RWPE2 (cell line): ENCODE results near the gene GNG8.

Source experiments
- ATAC-seq: fragments of 200-7000 bp; cut with Tn5 transposase; 3 replicates; pipeline ENCODE4 v1.9.1; 2021; ENCODE audit warnings: low read depth
- DNase-seq: peaks from one replicate; pipeline ENCODE4 v3.0.0-alpha.2; 2020; ENCODE audit warnings: low spot score
- H3K27ac ChIP-seq: fragments of 450-650 bp; 2 replicates; pipeline ENCODE4 v1.5.1; 2017; ENCODE audit warnings: mild to moderate bottlenecking; ENCODE audit not compliant: poor library complexity, severe bottlenecking
- H3K27me3 ChIP-seq: fragments of 250-450 bp; sonication (Bioruptor Pico); 2 replicates; pipeline ENCODE4 v1.5.1; 2021; ENCODE audit warnings: mild to moderate bottlenecking, moderate library complexity; ENCODE audit not compliant: insufficient read depth, poor library complexity, severe bottlenecking
- H3K36me3 ChIP-seq: fragments of 250-450 bp; sonication (Bioruptor Pico); 2 replicates; pipeline ENCODE4 v1.5.1; 2020; ENCODE audit warnings: low read depth, mild to moderate bottlenecking, moderate library complexity
- H3K4me1 ChIP-seq: fragments of 250-450 bp; sonication (Bioruptor Pico); 2 replicates; pipeline ENCODE4 v1.5.1; 2021; ENCODE audit warnings: mild to moderate bottlenecking, moderate library complexity; ENCODE audit not compliant: insufficient read depth, poor library complexity, severe bottlenecking
- H3K4me3 ChIP-seq: fragments of 250-450 bp; sonication (Bioruptor Pico); 2 replicates; pipeline ENCODE4 v1.5.1; 2021; ENCODE audit warnings: mild to moderate bottlenecking, moderate library complexity; ENCODE audit not compliant: severe bottlenecking
- H3K9me3 ChIP-seq: fragments of 250-450 bp; sonication (Bioruptor Pico); 2 replicates; pipeline ENCODE4 v1.5.1; 2021; ENCODE audit warnings: mild to moderate bottlenecking, moderate library complexity; ENCODE audit not compliant: severe bottlenecking
- CTCF ChIP-seq: fragments of 450-650 bp; IDR thresholded peaks from one replicate; pipeline ENCODE4 v1.5.1; 2017; ENCODE audit warnings: mild to moderate bottlenecking, moderate library complexity; ENCODE audit not compliant: poor library complexity, severe bottlenecking

The GNG8 gene

GRCh38 chr19:46601318-46602224, 34.4 kb downstream of the GNG8 start, which contains the start of gene CALM3:
Gene CALM3, plus strand, starts transcription at chr19:46601330. Its CDS starts 105 bp downstream, at chr19:46601435.
- peaks cover 3% of the 10 kb centered on the region for H3K9me3 ChIP-seq
- TF ChIP-seq CTCF = no peak
- H3K4me1 ChIP-seq = peaks cover 4% of the 10 kb centered on the region
- H3K4me3 ChIP-seq = peak within 1 kb of the TSS; percentile 99
- no peaks in the 10 kb centered on the region for H3K27me3 ChIP-seq
- peak within 1 kb of the TSS; percentile 84 for H3K27ac ChIP-seq
- peaks cover 26% of the 10 kb centered on the region for H3K36me3 ChIP-seq
- ATAC-seq (no peak), DNase-seq (no peak)

DNA sequence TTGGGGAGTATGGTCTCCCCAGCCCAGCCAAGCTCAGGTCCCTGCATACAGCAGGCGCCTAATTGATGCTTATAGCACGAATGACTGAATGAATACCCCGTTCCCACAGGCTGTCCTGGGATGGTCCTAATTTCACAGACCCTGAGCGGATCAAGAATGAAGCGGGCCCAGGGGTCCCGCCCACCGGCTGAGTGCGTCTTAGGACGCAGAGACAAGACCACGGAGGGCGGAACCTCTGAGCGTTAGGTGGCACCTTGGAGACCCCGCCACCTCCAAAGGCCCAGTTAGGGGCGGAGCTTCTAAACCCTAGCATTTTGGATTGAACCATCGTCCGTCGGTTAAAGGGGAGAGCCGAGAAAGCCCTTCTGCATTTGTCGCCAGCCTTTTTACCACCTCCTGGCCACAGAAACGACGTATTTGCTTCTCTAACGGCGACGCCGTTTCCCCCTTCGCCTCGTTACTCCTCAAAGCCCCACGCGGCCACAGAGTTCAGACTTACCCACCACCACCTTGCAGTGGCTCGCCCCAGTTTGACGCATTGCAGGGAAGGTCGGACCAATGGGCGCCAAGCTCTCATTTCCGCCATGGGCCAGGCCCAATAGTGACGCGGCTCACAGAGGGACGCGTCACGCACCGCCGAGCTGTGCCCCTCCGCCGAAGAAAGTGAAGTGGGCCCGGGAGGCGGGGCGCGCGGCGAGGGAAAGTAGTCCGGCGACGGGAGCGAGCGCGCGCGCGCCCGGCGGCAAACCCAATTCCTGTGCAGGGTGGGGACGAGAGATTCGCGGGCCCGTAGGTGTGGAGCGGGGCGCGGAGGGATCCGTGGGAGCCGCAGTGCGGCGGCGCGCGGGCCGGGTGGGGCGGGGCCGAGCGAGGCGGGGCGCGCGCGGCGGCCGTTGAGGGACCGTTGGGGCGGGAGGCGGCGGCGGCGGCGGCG, 35.4 kb downstream of the GNG8 start:
- Histone ChIP-seq H3K4me3 (peak overlapping the region; percentile 99), H3K27me3 (no peaks in the 10 kb centered on the region), H3K27ac (peak overlapping the region; percentile 84), H3K36me3 (peaks cover 17% of the 10 kb centered on the region), H3K4me1 (peaks cover 4% of the 10 kb centered on the region), H3K9me3 (peaks cover 3% of the 10 kb centered on the region)
- ATAC-seq (peak; percentile 86), DNase-seq (peak; percentile 92)
- no peak for TF ChIP-seq CTCF

DNA sequence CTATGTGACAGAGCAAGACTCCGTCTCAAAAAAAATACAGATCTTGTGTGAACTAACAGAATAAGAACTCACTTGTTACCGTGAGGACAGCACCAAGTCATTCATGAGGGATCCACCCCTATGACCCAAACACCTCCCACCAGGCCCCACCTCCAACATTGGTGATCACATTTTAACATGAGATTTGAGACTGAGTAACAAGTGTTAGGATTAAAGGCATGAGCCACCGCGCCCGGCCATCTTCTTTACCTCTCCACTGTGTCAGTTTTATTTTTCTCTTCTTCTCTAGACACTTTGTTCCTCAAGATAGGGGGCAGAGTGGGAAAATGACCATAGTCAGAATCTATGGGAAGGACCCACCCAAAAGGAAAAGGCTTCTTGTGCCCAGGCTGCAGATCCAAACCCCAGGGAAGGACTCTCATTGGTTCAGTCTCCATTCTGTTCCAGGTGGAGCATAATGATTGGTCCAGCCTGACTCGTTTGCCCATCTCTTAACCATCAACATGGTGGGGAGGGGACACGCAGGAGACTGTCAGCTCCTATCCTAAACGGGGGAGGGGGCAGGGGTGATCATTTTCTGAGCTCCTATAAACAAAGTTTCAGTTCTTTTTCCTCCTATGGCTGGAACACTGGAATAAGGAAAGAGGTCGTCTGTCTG, 36.2 kb downstream of the GNG8 start:
- H3K4me1 ChIP-seq = peaks cover 4% of the 10 kb centered on the region
- H3K27ac ChIP-seq = peak overlapping the region; percentile 84
- H3K27me3 ChIP-seq = no peaks in the 10 kb centered on the region
- H3K36me3 ChIP-seq = peaks cover 9% of the 10 kb centered on the region; the same call in 1 of the 2 replicates
- peak overlapping the region; percentile 99 for H3K4me3 ChIP-seq
- DNase-seq (no peak), ATAC-seq (no peak)
- peaks cover 3% of the 10 kb centered on the region for H3K9me3 ChIP-seq
- no peak for TF ChIP-seq CTCF

- Histone ChIP-seq H3K27ac (no peak overlapping the region), H3K4me3 (no peak overlapping the region), H3K9me3 (peaks cover 3% of the 10 kb centered on the region), H3K36me3 (peaks cover 8% of the 10 kb centered on the region; the same call in 1 of the 2 replicates), H3K27me3 (no peaks in the 10 kb centered on the region), H3K4me1 (peaks cover 4% of the 10 kb centered on the region)
- DNase-seq = no peak
- no peak for ATAC-seq
- no peak for TF ChIP-seq CTCF
These were observed 37.6 kb downstream of the GNG8 start for GRCh38 chr19:46598372-46598917.
